SK-N-SH treated with all-trans-retinoic acid at 6 μM for 48 hours (cell line): Measurements from ENCODE around the gene CCDC93.
A peak's percentile ranks its signal among the peaks of the same experiment; 100 is the strongest.

ENCODE experiments used
- ATAC-seq: fragments of 200-7000 bp; cut with Tn5 transposase; 3 replicates; pipeline ENCODE4 v1.9.1; 2020; ENCODE audit warnings: mild to moderate bottlenecking, moderate library complexity
- ARNTL ChIP-seq: fragments of 450-650 bp; formaldehyde crosslinking; IDR thresholded peaks from 2 replicates; pipeline ENCODE4 v1.5.0; 2020; ENCODE audit warnings: low read depth, mild to moderate bottlenecking, moderate library complexity, borderline replicate concordance
- BACH2 ChIP-seq: fragments of 250-450 bp; sonication (Bioruptor Pico); IDR thresholded peaks from 2 replicates; pipeline ENCODE4 v1.9.0; 2021; ENCODE audit warnings: mild to moderate bottlenecking, borderline replicate concordance
- CSDC2 ChIP-seq: fragments of 250-450 bp; sonication (Bioruptor Pico); IDR thresholded peaks from 2 replicates; pipeline ENCODE4 v1.5.0; 2020; ENCODE audit warnings: mild to moderate bottlenecking, moderate library complexity
- ESRRG ChIP-seq: fragments of 250-450 bp; sonication (Bioruptor Pico); IDR thresholded peaks from 2 replicates; pipeline ENCODE4 v1.6.1; 2021; ENCODE audit warnings: mild to moderate bottlenecking
- GLIS3 ChIP-seq: fragments of 250-450 bp; sonication (Bioruptor Pico); IDR thresholded peaks from 2 replicates; pipeline ENCODE4 v1.5.0; 2020; ENCODE audit warnings: mild to moderate bottlenecking, moderate library complexity
- ISL1 ChIP-seq: fragments of 250-450 bp; sonication (Bioruptor Pico); IDR thresholded peaks from 2 replicates; pipeline ENCODE4 v2.1.2; 2022; ENCODE audit warnings: mild to moderate bottlenecking, moderate library complexity
- OSR1 ChIP-seq: fragments of 250-450 bp; sonication (Bioruptor Pico); IDR thresholded peaks from 2 replicates; pipeline ENCODE4 v1.8.0; 2022; ENCODE audit warnings: moderate library complexity, mild to moderate bottlenecking, inconsistent platforms
- PATZ1 ChIP-seq: fragments of 250-450 bp; sonication (Bioruptor Pico); IDR thresholded peaks from 2 replicates; pipeline ENCODE4 v1.8.0; 2020; ENCODE audit warnings: mild to moderate bottlenecking, moderate library complexity, borderline replicate concordance
- POU6F1 ChIP-seq: fragments of 250-450 bp; sonication (Bioruptor Pico); IDR thresholded peaks from 2 replicates; pipeline ENCODE4 v1.8.0; 2021; ENCODE audit warnings: low read depth, mild to moderate bottlenecking, moderate library complexity, borderline replicate concordance
- PPARA ChIP-seq: fragments of 250-450 bp; sonication (Bioruptor Pico); IDR thresholded peaks from 2 replicates; pipeline ENCODE4 v1.5.0; 2020; ENCODE audit warnings: mild to moderate bottlenecking, borderline replicate concordance
- RARB ChIP-seq: fragments of 250-450 bp; sonication (Bioruptor Pico); IDR thresholded peaks from 2 replicates; pipeline ENCODE4 v1.8.0; 2021; ENCODE audit warnings: mild to moderate bottlenecking, moderate library complexity
- SNAI2 ChIP-seq: fragments of 250-450 bp; sonication (Bioruptor Pico); IDR thresholded peaks from 2 replicates; pipeline ENCODE4 v1.5.0; 2020; ENCODE audit warnings: mild to moderate bottlenecking, moderate library complexity
- TOX ChIP-seq: fragments of 250-450 bp; sonication (Bioruptor Pico); IDR thresholded peaks from 2 replicates; pipeline ENCODE4 v1.8.0; 2021; ENCODE audit warnings: mild to moderate bottlenecking, moderate library complexity, borderline replicate concordance
- TSHZ2 ChIP-seq: fragments of 250-450 bp; sonication (Bioruptor Pico); IDR thresholded peaks from 2 replicates; pipeline ENCODE4 v1.5.0; 2020; ENCODE audit warnings: mild to moderate bottlenecking, moderate library complexity
- ZC3H10 ChIP-seq: fragments of 250-450 bp; sonication (Bioruptor Pico); IDR thresholded peaks from 2 replicates; pipeline ENCODE4 v1.5.1; 2021; ENCODE audit warnings: mild to moderate bottlenecking, moderate library complexity
- ZFP3 ChIP-seq: fragments of 250-450 bp; sonication (Bioruptor Pico); IDR thresholded peaks from 2 replicates; pipeline ENCODE4 v1.5.0; 2020; ENCODE audit warnings: mild to moderate bottlenecking, moderate library complexity
- ZFP30 ChIP-seq: fragments of 450-650 bp; formaldehyde crosslinking; IDR thresholded peaks from 2 replicates; pipeline ENCODE4 v1.5.0; 2022; ENCODE audit warnings: mild to moderate bottlenecking, moderate library complexity
- ZNF565 ChIP-seq: fragments of 450-650 bp; formaldehyde crosslinking; conservative IDR thresholded peaks from 2 replicates; pipeline ENCODE4 v1.5.0; 2020; ENCODE audit warnings: low read depth, mild to moderate bottlenecking, moderate library complexity
- ZNF70 ChIP-seq: fragments of 450-650 bp; formaldehyde crosslinking; IDR thresholded peaks from 2 replicates; pipeline ENCODE4 v1.5.0; 2020; ENCODE audit warnings: mild to moderate bottlenecking, moderate library complexity
- ZNF8 ChIP-seq: fragments of 450-650 bp; formaldehyde crosslinking; IDR thresholded peaks from 2 replicates; pipeline ENCODE4 v1.5.0; 2020; ENCODE audit warnings: mild to moderate bottlenecking, moderate library complexity
- TF ChIP-seq, protein P1 (sequence below): fragments of 250-450 bp; sonication (Bioruptor Pico); IDR thresholded peaks from 2 replicates; pipeline ENCODE4 v1.5.1; 2020; ENCODE audit warnings: low read depth, mild to moderate bottlenecking, moderate library complexity

CCDC93 gene

DNA sequence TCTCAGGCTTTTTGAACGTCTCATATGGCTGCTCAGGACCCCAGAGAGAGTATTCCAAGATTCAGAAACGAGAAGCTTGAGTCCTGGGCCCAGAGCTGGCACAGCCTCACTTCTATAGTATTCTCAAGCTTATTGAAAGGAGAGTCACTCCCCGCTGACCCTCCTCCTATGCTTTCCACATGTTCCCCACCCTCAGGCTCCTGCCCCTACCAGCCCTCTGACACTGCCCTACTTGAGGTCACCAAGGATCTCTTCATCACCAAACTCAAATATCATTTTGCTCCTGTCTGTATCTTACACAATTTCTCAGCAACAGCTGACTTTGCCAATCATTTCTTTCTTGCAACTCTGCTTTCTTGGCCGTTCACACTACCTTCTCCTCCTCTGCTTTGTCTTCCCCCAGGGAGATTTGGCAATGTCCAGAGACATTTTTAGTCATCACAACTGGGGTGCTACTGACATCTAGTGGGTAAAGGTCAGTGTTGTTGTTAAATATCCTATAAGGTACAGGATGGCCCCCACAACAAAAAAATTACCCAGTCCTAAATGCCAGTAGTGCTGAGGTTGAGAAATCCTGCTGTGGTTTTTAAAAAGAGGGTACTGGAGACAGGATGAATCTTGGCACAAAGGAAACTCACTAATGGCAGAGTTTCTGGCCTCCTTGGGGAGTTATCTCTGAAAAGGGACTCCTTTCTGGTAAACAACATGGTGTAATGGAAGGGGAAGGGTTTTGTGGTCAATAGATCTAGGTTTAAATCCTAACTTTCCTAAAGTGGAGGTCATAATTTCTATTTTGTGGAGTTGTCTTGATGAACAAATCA lies 47.5 kb upstream of the CCDC93 start:
- ATAC-seq: peak; percentile 76

GRCh38 chr2:118059919-118060478 lies 46.1 kb upstream of the CCDC93 start:
- no peak for ATAC-seq
- TF ChIP-seq RARB (CRISPR knock-in tag) (no peak), ZNF8 (CRISPR knock-in tag) (no peak), ZC3H10 (CRISPR knock-in tag) (no peak), PATZ1 (no peak), ESRRG (CRISPR knock-in tag) (no peak), SNAI2 (CRISPR knock-in tag) (no peak), ZFP3 (no peak), ZNF565 (no peak)

More for the DNA sequence above, 47.5 kb upstream of the CCDC93 start:
- TF ChIP-seq PPARA (no peak), ESRRG (CRISPR knock-in tag) (no peak), TSHZ2 (no peak), RARB (CRISPR knock-in tag) (no peak), GLIS3 (CRISPR knock-in tag) (no peak), ZNF70 (CRISPR knock-in tag) (no peak), ZNF565 (no peak), ZFP30 (no peak), ZC3H10 (CRISPR knock-in tag) (no peak), OSR1 (CRISPR knock-in tag) (no peak), CSDC2 (CRISPR knock-in tag) (no peak), SNAI2 (CRISPR knock-in tag) (no peak), POU6F1 (no peak), BACH2 (no peak), PATZ1 (no peak), ISL1 (CRISPR knock-in tag) (no peak)

GRCh38 chr2:118058951-118059350 lies 45.1 kb upstream of the CCDC93 start:
- no peak for ATAC-seq
- TF ChIP-seq TSHZ2 (no peak), ZFP3 (no peak), SNAI2 (CRISPR knock-in tag) (no peak), ARNTL (no peak), TOX (CRISPR knock-in tag) (no peak), ZC3H10 (CRISPR knock-in tag) (no peak), RARB (CRISPR knock-in tag) (no peak), PATZ1 (no peak), GLIS3 (CRISPR knock-in tag) (no peak), OSR1 (CRISPR knock-in tag) (no peak), BACH2 (no peak)
- TF ChIP-seq, protein P1, sequence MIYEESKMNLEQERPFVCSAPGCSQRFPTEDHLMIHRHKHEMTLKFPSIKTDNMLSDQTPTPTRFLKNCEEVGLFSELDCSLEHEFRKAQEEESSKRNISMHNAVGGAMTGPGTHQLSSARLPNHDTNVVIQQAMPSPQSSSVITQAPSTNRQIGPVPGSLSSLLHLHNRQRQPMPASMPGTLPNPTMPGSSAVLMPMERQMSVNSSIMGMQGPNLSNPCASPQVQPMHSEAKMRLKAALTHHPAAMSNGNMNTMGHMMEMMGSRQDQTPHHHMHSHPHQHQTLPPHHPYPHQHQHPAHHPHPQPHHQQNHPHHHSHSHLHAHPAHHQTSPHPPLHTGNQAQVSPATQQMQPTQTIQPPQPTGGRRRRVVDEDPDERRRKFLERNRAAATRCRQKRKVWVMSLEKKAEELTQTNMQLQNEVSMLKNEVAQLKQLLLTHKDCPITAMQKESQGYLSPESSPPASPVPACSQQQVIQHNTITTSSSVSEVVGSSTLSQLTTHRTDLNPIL (CRISPR knock-in tag): no peak
